ENCODE data around the gene DDX24.

DNA sequence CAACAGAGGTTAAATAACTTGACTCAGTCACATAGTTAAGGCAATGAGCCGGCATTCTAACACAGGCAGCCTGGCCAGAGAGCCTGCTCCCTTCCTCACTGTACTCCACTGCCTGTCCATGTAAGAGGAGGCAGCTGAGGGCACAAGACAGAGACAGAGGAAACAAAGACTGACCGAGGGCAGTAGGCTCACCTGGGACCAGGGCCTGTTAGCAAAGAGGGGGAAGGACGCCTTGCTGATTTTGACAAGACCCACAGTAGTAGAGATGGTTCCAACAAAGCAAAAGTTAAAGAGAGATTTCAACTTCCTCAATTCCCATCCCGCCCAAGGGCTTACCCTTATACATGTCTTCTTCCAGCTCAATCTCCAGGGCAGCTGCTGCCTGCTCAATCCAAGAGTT lies 28.3 kb downstream of the DDX24 start:
- TF ChIP-seq, protein P1, sequence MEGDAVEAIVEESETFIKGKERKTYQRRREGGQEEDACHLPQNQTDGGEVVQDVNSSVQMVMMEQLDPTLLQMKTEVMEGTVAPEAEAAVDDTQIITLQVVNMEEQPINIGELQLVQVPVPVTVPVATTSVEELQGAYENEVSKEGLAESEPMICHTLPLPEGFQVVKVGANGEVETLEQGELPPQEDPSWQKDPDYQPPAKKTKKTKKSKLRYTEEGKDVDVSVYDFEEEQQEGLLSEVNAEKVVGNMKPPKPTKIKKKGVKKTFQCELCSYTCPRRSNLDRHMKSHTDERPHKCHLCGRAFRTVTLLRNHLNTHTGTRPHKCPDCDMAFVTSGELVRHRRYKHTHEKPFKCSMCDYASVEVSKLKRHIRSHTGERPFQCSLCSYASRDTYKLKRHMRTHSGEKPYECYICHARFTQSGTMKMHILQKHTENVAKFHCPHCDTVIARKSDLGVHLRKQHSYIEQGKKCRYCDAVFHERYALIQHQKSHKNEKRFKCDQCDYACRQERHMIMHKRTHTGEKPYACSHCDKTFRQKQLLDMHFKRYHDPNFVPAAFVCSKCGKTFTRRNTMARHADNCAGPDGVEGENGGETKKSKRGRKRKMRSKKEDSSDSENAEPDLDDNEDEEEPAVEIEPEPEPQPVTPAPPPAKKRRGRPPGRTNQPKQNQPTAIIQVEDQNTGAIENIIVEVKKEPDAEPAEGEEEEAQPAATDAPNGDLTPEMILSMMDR (conservative IDR thresholded peaks at IDR 0.05), result no peak
- TF ChIP-seq EZH2 (IDR thresholded peaks at IDR 0.05; ENCODE audit: low read depth), result no peak
